ENCODE data around the gene NUDT16L1. TPM values are rescaled to one million over a fixed set of nuclear protein-coding genes. Genes with fewer than 3 reads are reported as not detected.

The NUDT16L1 gene
- total RNA-seq, 4 donors from 2014 or later: 15.4 to 48.3 (median 33.1) TPM

GRCh38 chr16:4704491-4704890, 11.1 kb downstream of the NUDT16L1 start:
- DNase-seq: no peak
- intact Hi-C loops (cut with DNase I; ENCODE audit: low total_unique reads): no loop called here
- Histone ChIP-seq H3K4me3 (no peak overlapping the region), H3K27me3 (no peaks in the 10 kb centered on the region), H3K27ac (no peak overlapping the region), H3K4me1 (no peaks in the 10 kb centered on the region), H3K9me3 (no peaks in the 10 kb centered on the region), H3K36me3 (no peaks in the 10 kb centered on the region)
- no peak for TF ChIP-seq CTCF (IDR thresholded peaks at IDR 0.05)
- no peak for TF ChIP-seq POLR2A (IDR thresholded peaks at IDR 0.05)

GRCh38 chr16:4704913-4705312, 11.6 kb downstream of the NUDT16L1 start:
- Histone ChIP-seq H3K4me1 (no peaks in the 10 kb centered on the region), H3K36me3 (no peaks in the 10 kb centered on the region)
- intact Hi-C loops (cut with DNase I; ENCODE audit: low total_unique reads): no loop called here

DNA sequence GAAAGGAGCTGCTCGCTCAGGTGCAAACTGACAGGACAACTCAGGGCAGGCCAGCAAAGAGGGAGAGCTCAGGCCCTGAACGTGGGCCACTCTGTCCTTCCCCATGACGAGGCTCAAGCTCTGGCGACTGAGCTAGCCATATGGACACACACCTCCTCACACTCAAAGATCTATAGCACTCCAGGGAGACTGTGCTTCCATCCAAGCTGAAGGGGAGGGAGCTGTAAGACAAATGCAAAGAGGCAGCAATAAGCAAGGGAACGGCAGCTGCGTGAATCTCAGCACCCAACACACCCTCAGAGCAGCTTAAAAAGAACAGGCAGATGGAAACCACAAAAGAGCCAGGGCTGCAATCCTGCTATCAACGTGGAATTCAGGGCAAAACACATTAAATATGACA, 13.5 kb downstream of the NUDT16L1 start:
- Histone ChIP-seq H3K36me3 (no peaks in the 10 kb centered on the region), H3K9me3 (no peaks in the 10 kb centered on the region), H3K27me3 (no peaks in the 10 kb centered on the region), H3K4me1 (no peaks in the 10 kb centered on the region), H3K27ac (no peak overlapping the region), H3K4me3 (no peak overlapping the region)
- intact Hi-C loops (cut with DNase I; ENCODE audit: low total_unique reads): no loop called here
- DNase-seq: no peak
- no peak for TF ChIP-seq CTCF (IDR thresholded peaks at IDR 0.05)
- TF ChIP-seq POLR2A (IDR thresholded peaks at IDR 0.05): no peak

More at GRCh38 chr16:4704913-4705312, 11.6 kb downstream of the NUDT16L1 start:
- H3K9me3 ChIP-seq: no peaks in the 10 kb centered on the region
- no peak for TF ChIP-seq POLR2A (IDR thresholded peaks at IDR 0.05)
- TF ChIP-seq CTCF (IDR thresholded peaks at IDR 0.05): no peak
- no peak for DNase-seq
- no peak overlapping the region for H3K27ac ChIP-seq
- no peaks in the 10 kb centered on the region for H3K27me3 ChIP-seq
- no peak overlapping the region for H3K4me3 ChIP-seq

DNA sequence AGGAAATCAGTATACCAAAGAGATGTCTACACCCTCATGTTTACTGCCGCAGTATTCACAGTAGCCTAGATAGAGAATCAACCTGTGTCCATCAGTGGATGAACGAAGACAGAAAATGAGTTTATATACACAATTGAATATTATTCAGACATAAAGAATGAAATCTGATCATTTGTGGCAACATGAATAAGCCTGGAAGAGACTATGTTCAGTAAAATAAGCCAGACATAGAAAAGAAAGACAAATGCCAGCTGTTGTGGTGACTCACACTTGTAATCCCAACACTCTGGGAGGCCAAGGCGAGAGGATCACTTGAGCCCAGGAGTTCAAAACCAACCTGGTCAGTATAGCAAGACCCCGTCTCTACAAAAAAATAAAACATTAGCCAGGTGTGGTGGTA, 16.1 kb downstream of the NUDT16L1 start:
- Histone ChIP-seq H3K27ac (no peak overlapping the region), H3K36me3 (no peaks in the 10 kb centered on the region), H3K27me3 (no peaks in the 10 kb centered on the region), H3K4me1 (no peaks in the 10 kb centered on the region), H3K9me3 (no peaks in the 10 kb centered on the region), H3K4me3 (no peak overlapping the region)
- TF ChIP-seq CTCF (IDR thresholded peaks at IDR 0.05) (no peak), POLR2A (IDR thresholded peaks at IDR 0.05) (no peak)
- intact Hi-C loops (cut with DNase I; ENCODE audit: low total_unique reads): no loop called here
- DNase-seq: no peak

DNA sequence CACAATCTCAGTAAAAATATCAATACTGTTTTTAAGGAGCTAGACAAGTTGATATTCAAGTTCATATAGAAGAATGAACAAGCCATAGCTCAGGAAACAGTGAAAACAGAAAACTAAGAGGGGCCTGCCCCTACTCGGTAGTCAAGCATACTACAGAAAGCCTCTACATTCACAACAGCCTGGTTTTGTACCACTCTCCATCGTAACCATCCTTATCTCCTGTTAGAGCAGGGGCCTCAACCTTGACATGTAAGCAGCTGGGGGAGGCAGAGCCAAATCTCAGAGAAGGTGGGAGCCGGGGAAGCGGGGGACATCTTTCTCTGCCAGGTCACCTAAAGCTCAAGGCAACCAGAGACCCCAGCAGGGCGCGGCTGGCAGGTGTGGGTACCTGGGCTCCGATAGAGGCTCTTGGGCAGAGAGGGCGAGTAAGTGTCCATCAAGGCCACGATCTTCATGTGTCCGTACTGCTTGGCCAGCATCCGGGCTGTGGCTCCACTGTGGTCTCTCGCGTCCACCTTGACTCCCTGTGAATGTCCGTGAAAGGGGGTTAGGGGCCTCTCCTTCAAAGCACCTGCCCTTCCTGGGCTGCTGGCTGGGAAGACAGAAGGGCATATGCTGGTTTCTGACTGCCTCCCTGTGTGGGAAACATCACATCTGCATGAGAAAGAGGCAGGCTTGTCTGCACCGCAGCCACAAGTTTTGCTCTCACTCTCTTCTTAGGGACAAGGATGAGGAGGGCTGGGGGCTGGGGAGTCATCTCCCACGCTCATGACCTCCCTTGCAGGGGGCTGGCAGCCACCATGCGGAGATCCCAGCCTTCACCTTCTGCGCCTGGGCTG, 20.5 kb downstream of the NUDT16L1 start:
- DNase-seq: no peak
- no peak overlapping the region for H3K27ac ChIP-seq
- H3K4me1 ChIP-seq: no peaks in the 10 kb centered on the region
- no peaks in the 10 kb centered on the region for H3K9me3 ChIP-seq
- intact Hi-C loops (cut with DNase I; ENCODE audit: low total_unique reads): no loop called here
- H3K4me3 ChIP-seq: no peak overlapping the region
- H3K27me3 ChIP-seq: no peaks in the 10 kb centered on the region
- TF ChIP-seq CTCF (IDR thresholded peaks at IDR 0.05): no peak
- no peak for TF ChIP-seq POLR2A (IDR thresholded peaks at IDR 0.05)
- no peaks in the 10 kb centered on the region for H3K36me3 ChIP-seq

Data from uterus (tissue), 4 donors.